ENCODE results near the gene ABR.

ABR gene

DNA sequence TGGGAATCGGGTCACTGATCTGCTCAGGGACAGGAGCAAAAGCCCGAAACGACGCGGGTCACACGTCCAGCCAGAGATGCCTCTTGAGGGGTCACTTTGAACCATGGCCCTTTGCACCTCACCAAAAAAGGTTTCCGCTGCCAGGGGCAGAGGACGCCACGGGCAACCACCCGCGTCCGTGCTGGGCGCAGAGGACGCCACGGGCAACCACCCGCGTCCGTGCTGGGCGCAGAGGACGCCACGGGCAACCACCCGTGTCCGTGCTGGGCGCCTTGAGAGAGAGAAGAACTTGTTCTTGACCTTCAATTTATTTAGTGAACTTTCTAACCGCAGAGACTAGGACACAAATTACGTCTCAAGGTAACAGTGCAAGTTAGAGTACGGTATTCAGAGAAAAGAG is 147.4 kb downstream of the ABR start:
- TF ChIP-seq CTCF (IDR thresholded peaks at IDR 0.05; ENCODE audit: control insufficient read depth, extremely low read depth, insufficient read depth): no peak
- DNase-seq (ENCODE audit: low read depth): no peak
- H3K4me3 ChIP-seq (ENCODE audit: low read depth, low read length): no peak overlapping the region

- no peak for DNase-seq (ENCODE audit: low read depth)
- H3K4me3 ChIP-seq (ENCODE audit: low read depth, low read length): no peak overlapping the region
- TF ChIP-seq CTCF (IDR thresholded peaks at IDR 0.05; ENCODE audit: control insufficient read depth, extremely low read depth, insufficient read depth): no peak
Measured at GRCh38 chr17:1031711-1032110, 148.1 kb downstream of the ABR start.

- peak; percentile 64 for DNase-seq (ENCODE audit: low read depth)
- 0 out of 2 replicates have a peak overlapping the region, but pooled peaks have one; percentile 5 for H3K4me3 ChIP-seq (ENCODE audit: low read depth, low read length)
- TF ChIP-seq CTCF (IDR thresholded peaks at IDR 0.05; ENCODE audit: control insufficient read depth, extremely low read depth, insufficient read depth): no peak
Measured at GRCh38 chr17:1030684-1031532, 148.9 kb downstream of the ABR start.

- TF ChIP-seq CTCF (IDR thresholded peaks at IDR 0.05; ENCODE audit: control insufficient read depth, extremely low read depth, insufficient read depth): no peak
- DNase-seq (ENCODE audit: low read depth): no peak
- 0 out of 2 replicates have a peak overlapping the region, but pooled peaks have one; percentile 5 for H3K4me3 ChIP-seq (ENCODE audit: low read depth, low read length)
Measured at GRCh38 chr17:1029922-1030644, 149.7 kb downstream of the ABR start.

DNA sequence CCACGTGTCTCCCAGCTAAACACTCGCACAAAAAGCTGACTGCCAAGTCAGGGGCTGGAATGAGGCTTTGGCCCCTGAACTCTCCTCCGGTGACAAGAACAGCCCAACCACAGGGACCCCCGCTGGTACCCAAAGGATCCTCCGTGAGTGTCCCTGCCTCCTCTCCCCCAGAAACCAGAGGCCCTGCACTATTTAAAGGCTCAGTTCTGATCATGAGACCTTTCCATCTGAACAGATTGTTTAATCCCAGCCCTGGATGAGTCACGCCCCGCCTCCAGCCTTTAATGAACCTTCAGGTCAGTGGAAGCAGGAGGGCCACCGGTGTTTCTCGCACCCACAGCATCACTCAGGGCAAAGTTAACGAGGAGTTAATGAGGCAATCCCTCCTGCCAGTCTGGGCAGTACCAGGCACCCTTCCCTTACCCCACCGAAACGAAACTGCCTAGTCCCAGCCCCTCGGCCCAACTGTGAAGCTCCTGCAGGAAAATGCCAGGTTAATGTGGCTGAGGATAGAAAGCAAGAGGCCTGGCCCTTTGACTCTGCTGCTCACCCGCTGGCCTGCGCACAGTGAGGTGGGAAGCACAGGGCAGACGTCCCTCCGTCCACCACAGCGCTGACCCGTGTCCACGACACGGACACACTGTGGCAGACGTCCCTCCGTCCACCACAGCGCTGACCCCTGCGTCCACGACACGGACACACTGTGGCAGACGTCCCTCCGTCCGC is 150.4 kb downstream of the ABR start:
- no peak overlapping the region for H3K4me3 ChIP-seq (ENCODE audit: low read depth, low read length)
- no peak for TF ChIP-seq CTCF (IDR thresholded peaks at IDR 0.05; ENCODE audit: control insufficient read depth, extremely low read depth, insufficient read depth)
- no peak for DNase-seq (ENCODE audit: low read depth)

- no peak overlapping the region for H3K4me3 ChIP-seq (ENCODE audit: low read depth, low read length)
- TF ChIP-seq CTCF (IDR thresholded peaks at IDR 0.05; ENCODE audit: control insufficient read depth, extremely low read depth, insufficient read depth): no peak
- no peak for DNase-seq (ENCODE audit: low read depth)
Measured at GRCh38 chr17:1027044-1027443, 152.7 kb downstream of the ABR start.

Data from LNCaP clone FGC (cell line).